Fibroblast of villous mesenchyme (primary cell): ENCODE data around the gene TPCN1. TPM values are rescaled to one million over a fixed set of nuclear protein-coding genes. Genes with fewer than 3 reads are reported as not detected.

ENCODE experiments used
- DNase-seq: peaks from one replicate; pipeline ENCODE4 v3.0.0-alpha.2; 2010; ENCODE audit warnings: low read depth
- H3K4me3 ChIP-seq: 2 replicates; pipeline ENCODE4 v1.5.1; 2011; ENCODE audit warnings: low read depth, mild to moderate bottlenecking, low read length
- total RNA-seq: library from RNA; depleted of rRNA; stranded (reverse); fragments of >200 nt; gene quantifications from 2 replicates; pipeline ENCODE4 v1.2.3, GENCODE V29; 2012
- TF ChIP-seq, protein P1 (sequence below): IDR thresholded peaks from 2 replicates; pipeline ENCODE4 v1.5.1; 2012; ENCODE audit warnings: low read depth, mild to moderate bottlenecking, low read length; ENCODE audit not compliant: insufficient read depth

Gene TPCN1
- total RNA-seq, 1 donor: 25.9 TPM

DNA sequence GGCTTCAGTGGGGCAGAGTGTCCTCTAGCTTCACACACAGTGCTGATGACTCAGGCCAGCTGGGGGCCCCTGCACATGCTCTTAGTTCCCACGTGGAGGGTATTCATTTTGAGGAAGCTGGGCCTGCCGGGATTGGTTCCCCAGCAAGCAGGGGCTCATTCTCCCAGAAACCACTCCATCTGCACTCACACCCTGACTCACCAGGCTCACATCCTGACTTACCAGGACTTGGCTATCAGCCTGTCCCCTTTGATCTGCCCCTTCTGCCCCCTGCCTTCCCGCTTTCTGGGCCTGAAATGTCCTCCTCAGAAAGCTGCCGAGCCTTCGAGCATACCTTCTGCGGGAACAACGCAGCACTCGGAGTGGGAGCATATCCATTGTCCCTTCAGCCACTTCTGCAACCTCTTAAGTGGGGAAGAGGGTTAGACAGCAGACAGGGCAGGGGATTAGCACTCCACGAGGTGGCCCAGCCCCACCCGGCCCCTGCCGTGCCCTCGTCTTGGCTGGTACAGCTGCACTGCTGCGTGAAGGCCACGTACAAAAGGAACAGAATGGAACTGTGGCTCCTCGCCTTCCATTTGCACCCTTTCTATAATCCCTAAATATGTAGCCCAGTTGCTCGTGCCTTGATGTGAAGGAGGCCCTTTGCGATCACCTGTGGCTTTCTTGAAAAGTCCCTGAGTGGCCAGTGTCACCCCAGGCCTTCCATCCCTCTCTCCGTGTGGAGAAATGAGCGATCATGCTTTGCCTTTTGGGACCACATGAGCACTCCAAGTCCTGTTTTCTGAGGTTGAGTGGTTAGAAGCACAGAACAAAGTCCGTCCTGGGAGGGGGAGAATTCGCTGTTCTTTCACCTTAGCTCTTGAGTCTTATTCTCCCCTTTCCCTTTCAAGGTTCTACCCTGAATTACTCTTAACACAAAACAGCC, 26.1 kb downstream of the TPCN1 start:
- TF ChIP-seq, protein P1, sequence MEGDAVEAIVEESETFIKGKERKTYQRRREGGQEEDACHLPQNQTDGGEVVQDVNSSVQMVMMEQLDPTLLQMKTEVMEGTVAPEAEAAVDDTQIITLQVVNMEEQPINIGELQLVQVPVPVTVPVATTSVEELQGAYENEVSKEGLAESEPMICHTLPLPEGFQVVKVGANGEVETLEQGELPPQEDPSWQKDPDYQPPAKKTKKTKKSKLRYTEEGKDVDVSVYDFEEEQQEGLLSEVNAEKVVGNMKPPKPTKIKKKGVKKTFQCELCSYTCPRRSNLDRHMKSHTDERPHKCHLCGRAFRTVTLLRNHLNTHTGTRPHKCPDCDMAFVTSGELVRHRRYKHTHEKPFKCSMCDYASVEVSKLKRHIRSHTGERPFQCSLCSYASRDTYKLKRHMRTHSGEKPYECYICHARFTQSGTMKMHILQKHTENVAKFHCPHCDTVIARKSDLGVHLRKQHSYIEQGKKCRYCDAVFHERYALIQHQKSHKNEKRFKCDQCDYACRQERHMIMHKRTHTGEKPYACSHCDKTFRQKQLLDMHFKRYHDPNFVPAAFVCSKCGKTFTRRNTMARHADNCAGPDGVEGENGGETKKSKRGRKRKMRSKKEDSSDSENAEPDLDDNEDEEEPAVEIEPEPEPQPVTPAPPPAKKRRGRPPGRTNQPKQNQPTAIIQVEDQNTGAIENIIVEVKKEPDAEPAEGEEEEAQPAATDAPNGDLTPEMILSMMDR: no peak
- H3K4me3 ChIP-seq: no peak overlapping the region
- peak; percentile 53 for DNase-seq

DNA sequence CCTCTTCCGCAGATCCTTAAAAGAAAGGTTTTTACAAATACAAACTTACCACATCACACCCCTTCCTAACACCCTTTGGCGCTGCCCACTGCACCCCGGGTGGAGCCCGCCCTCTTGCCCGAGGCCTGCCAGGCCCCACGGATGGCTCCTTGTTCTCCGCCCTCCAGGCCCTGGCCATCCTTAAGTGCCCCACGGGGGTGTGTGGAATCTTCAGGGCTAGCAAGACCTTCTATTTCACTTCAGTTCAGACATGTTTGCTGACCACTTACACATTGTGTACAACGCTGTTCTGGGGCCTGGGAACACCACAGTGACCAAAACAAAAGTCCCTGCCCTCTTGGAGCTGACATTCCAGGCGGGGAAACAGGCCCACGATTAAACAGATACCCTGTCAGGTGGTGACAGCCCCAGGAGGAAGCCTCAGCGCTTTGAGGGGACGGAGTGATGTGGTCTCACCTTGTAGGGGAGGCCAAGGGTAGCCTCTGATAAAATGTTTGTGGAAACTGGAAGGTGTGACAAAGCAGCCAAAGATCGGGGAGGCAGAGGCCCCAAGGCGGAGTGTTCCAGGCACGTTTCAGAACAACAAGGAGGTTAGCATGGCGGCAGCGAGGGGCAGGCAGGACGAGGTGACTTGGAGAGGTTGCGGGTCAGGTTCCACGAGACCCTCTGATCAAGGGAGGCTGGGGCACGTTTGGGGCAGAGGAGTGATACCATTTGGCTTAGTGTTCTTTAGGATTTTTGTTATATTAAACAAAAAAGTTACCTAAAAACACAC, 27.0 kb downstream of the TPCN1 start:
- TF ChIP-seq, protein P1: no peak
- DNase-seq: no peak
- no peak overlapping the region for H3K4me3 ChIP-seq

DNA sequence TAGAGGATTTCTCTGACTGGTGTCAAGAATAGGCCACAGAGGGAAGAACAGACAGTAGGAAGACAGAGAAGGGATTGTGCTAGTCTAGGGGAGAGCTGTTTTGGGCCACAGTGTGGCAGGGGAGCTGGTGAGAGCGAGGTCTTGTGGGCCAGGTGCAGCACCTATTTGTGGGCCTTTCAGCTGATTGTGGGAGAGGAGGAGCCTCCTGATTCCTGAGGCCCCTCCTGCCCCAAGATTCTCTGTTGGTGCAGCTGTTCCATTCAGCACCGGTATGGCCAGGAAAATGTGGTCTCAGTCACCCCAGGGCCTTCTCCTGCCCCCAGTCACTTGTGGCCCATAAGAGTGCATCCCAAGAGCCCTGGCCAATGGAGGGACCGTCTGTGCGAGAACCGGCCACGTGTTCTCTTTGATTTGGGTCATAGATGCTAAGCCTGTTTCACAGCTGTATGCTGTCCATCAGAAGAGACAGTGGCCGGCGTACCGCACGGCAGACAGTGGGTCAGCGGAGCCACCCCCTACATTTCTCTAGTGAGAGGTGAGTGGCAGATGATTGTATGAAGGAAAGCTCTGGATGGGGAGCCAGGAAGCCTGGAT, 27.7 kb downstream of the TPCN1 start:
- H3K4me3 ChIP-seq: no peak overlapping the region
- TF ChIP-seq, protein P1: no peak
- no peak for DNase-seq

DNA sequence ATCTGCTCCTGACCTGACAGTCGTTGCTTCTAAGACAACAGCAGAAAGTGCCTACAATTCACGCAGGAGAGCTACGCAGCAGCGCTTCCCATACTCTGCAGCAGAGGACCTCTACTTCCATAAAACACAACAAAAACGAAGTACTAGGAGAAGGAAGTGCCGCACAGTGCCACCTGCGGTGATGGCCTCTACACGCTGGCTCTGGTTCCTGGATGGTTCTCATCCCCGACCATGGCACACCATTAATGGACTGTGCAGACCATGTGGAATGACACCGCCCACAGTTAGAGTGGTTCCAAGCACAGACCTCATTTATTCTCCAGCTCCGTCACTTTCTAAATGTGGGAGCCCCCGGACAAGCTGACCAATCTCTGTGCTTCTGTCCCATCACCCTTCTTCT, 28.3 kb downstream of the TPCN1 start:
- no peak for DNase-seq
- no peak overlapping the region for H3K4me3 ChIP-seq
- TF ChIP-seq, protein P1: no peak

DNA sequence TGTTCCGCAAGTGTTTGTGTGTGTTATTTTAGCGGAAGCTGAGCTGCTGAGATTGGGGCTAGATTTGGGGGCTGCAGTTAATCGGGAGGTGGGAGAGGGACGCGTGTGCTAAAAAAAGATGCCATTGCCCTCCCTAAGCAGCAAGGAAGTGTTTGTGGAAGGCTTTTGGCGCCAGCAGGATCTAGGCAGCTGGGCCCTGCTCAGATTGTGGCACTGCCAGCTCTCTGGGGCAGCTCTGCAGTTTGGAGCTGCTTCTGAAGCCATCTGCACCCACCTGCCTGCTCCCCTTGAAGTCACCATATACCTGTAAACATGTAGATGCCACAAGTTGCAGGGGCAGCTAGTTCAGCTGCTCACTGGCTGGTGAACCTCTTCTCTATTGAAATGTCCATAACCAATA, 28.8 kb downstream of the TPCN1 start:
- no peak for DNase-seq
- TF ChIP-seq, protein P1: no peak
- H3K4me3 ChIP-seq: no peak overlapping the region

DNA sequence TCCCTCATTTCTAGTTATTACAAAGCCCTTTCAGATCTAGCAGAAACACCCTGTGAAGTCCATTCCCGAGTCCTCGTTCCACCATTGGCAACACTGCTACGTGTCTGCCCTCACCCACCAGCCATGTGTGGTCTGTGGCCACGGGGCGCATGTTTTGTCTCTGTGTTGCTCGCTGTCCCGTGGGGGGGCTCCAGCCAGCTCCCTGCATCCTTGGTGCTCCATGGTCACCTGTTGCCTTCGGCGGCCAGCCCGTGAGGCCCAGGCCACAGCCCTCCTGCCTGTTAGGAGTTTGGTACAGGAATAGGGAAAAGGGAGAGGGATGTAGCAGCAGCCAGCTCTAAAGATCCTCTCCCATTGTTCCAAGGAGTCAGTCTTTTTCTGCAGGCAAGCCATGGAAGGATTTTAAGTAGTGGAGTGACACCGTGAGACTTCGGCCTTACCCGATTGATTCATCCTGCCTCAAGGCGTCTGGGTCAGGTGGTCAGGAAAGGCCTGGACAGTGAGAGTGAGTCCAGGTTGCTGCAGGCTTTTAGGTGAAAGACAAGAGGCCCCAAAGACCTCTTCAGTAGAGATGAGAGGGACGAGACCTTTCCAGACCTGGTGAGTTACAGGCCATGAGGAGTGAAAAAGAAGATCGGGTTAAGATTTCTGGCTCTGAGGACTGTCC, 30.3 kb downstream of the TPCN1 start:
- no peak overlapping the region for H3K4me3 ChIP-seq
- TF ChIP-seq, protein P1: no peak
- DNase-seq: no peak
